Endothelial cell of umbilical vein (primary cell): Measurements from ENCODE around the gene SMC4. TPM values are rescaled to one million over a fixed set of nuclear protein-coding genes. Genes with fewer than 3 reads are reported as not detected.

ENCODE experiments used
- BruUV-seq: library from RNA; stranded (reverse); fragments of 400-500 nt; replicated peaks from 2 replicates; lab custom pipeline; 2021; lab: Mats Ljungman, UMichigan
- CTCF ChIA-PET: fragments of 300-600, 350-600 bp; sonication (Branson Sonifier 250); formaldehyde crosslinking; loops from one replicate; lab custom pipeline; 2021; ENCODE audit warnings: antibody characterized with exemption, inconsistent platforms; lab: Charles Lee
- POLR2A ChIA-PET: fragments of 300-600, 350-600 bp; sonication (Branson Sonifier 250); formaldehyde crosslinking; loops from one replicate; lab custom pipeline; 2021; ENCODE audit warnings: antibody characterized with exemption, inconsistent platforms; lab: Charles Lee
- DNase-seq: peaks from one replicate; pipeline ENCODE4 v3.0.0-alpha.2; 2011; ENCODE audit warnings: low read depth, low spot score
- FAIRE-seq: peaks from 2 replicates; lab custom pipeline; 2011; peaks lifted over from hg19 to GRCh38; lab: Jason Lieb, UNC
- H2AFZ ChIP-seq: 2 replicates; pipeline ENCODE4 v1.6.0; 2012; ENCODE audit warnings: low read depth, low read length, control low read depth, inconsistent platforms
- H3K27ac ChIP-seq: 2 replicates; pipeline ENCODE4 v1.5.1; 2011; ENCODE audit warnings: low read depth, mild to moderate bottlenecking, control low read depth, low read length, moderate library complexity; ENCODE audit not compliant: insufficient read depth
- H3K27me3 ChIP-seq, 2 experiments: 2 replicates each; pipeline versions ENCODE4 v1.6.0 to v1.6.1; 2011; ENCODE audit warnings: low read length in 2 of 2, mixed read lengths in 1 of 2; ENCODE audit not compliant: control insufficient read depth in 2 of 2, insufficient read depth in 2 of 2
- H3K36me3 ChIP-seq, 2 experiments: 2 replicates in 1 of 2; 3 replicates in 1 of 2; pipeline ENCODE4 v1.5.1; 2011; ENCODE audit warnings: low read length in 2 of 2, mild to moderate bottlenecking in 1 of 2, moderate library complexity in 1 of 2; ENCODE audit not compliant: control insufficient read depth in 2 of 2, insufficient read depth in 2 of 2; ENCODE audit errors: extremely low read depth in 1 of 2
- H3K4me1 ChIP-seq: 3 replicates; pipeline ENCODE4 v1.5.1; 2011; ENCODE audit warnings: mild to moderate bottlenecking, low read length; ENCODE audit not compliant: control insufficient read depth, insufficient read depth; ENCODE audit errors: extremely low read depth
- H3K4me2 ChIP-seq: 2 replicates; pipeline ENCODE4 v1.6.1; 2011; ENCODE audit warnings: low read length, control low read depth, mixed read lengths; ENCODE audit not compliant: insufficient read depth
- H3K4me3 ChIP-seq, 3 experiments: fragments of 200-600 bp in 1 of 3; sonication (generic), shearing (Covaris generic) in 1 of 3; replicated peaks in 1 of 3; 2 replicates each; pipeline ENCODE4 v1.5.1; 2011 to 2016; ENCODE audit warnings: control low read depth in 3 of 3, low read length in 3 of 3, mild to moderate bottlenecking in 2 of 3, inconsistent platforms in 1 of 3, low read depth in 1 of 3, moderate library complexity in 1 of 3; ENCODE audit not compliant: insufficient read depth in 1 of 3
- H3K79me2 ChIP-seq: 2 replicates; pipeline ENCODE4 v1.6.0; 2012; ENCODE audit warnings: low read length, inconsistent platforms; ENCODE audit not compliant: control insufficient read depth, insufficient read depth
- H3K9ac ChIP-seq: replicated peaks from 2 replicates; pipeline ENCODE3; 2011; ENCODE audit warnings: low read length, control low read depth; ENCODE audit not compliant: insufficient read depth; ENCODE audit errors: extremely low read depth
- H3K9me1 ChIP-seq: replicated peaks from 3 replicates; pipeline ENCODE4 v1.6.0; 2011; ENCODE audit warnings: mild to moderate bottlenecking, low read length; ENCODE audit not compliant: control insufficient read depth, insufficient read depth; ENCODE audit errors: extremely low read depth
- H3K9me3 ChIP-seq: replicated peaks from 2 replicates; pipeline ENCODE4 v1.5.1; 2012; ENCODE audit warnings: low read length, inconsistent platforms; ENCODE audit not compliant: control insufficient read depth, insufficient read depth
- H4K20me1 ChIP-seq: replicated peaks from 2 replicates; pipeline ENCODE3; 2011; ENCODE audit warnings: mild to moderate bottlenecking, low read length; ENCODE audit not compliant: control insufficient read depth, insufficient read depth; ENCODE audit errors: extremely low read depth
- EZH2 ChIP-seq: IDR thresholded peaks from 2 replicates; pipeline ENCODE4 v1.6.1; 2012; ENCODE audit warnings: borderline replicate concordance, low read depth, mild to moderate bottlenecking, moderate library complexity, low read length, inconsistent platforms; ENCODE audit not compliant: severe bottlenecking
- FOS ChIP-seq: IDR thresholded peaks from 2 replicates; pipeline ENCODE4 v1.6.1; 2011; ENCODE audit warnings: mild to moderate bottlenecking, low read length, moderate library complexity, borderline replicate concordance; ENCODE audit not compliant: insufficient read depth
- GATA2 ChIP-seq: IDR thresholded peaks from 2 replicates; pipeline ENCODE4 v1.7.0; 2011; ENCODE audit warnings: low read depth, mild to moderate bottlenecking, moderate library complexity, mixed read lengths, low read length; ENCODE audit not compliant: insufficient read length, insufficient read depth
- JUN ChIP-seq: IDR thresholded peaks from 2 replicates; pipeline ENCODE4 v1.6.1; 2011; ENCODE audit warnings: borderline replicate concordance, low read depth; ENCODE audit not compliant: insufficient read length, insufficient read depth
- MAX ChIP-seq: IDR thresholded peaks from 2 replicates; pipeline ENCODE4 v1.6.1; 2011; ENCODE audit not compliant: insufficient read depth, insufficient read length
- MYC ChIP-seq: IDR thresholded peaks from one replicate; pipeline ENCODE4 v1.6.1; 2011; ENCODE audit warnings: mild to moderate bottlenecking, low read depth, low read length
- POLR2A ChIP-seq: IDR thresholded peaks from 2 replicates; pipeline ENCODE4 v1.6.1; 2012; ENCODE audit warnings: low read depth, mild to moderate bottlenecking, control low read depth, low read length
- POLR2AphosphoS5 ChIP-seq: IDR thresholded peaks from 2 replicates; pipeline ENCODE4 v1.6.1; 2012; ENCODE audit warnings: low read depth, mild to moderate bottlenecking, control low read depth, low read length, moderate library complexity; ENCODE audit not compliant: insufficient read depth
- dilution Hi-C: fragments of 300-500 bp; cut with MboI; formaldehyde crosslinking; loops from one replicate; pipeline ENCODE4 v1.15.0; 2019; ENCODE audit warnings: low sequenced_read_pairs; ENCODE audit not compliant: extremely low pct_ligation_motif_present
- intact Hi-C: fragments of 100-400 bp; cut with micrococcal nuclease; formaldehyde crosslinking; loops from one replicate; pipeline ENCODE4 v1.10.0; 2022
- polyA plus RNA-seq, 4 experiments: library from polyadenylated mRNA; depleted of rRNA in 3 of 4; stranded (reverse) in 3 of 4; unstranded in 1 of 4; fragments of >200 nt; gene quantifications; 2 replicates each; pipeline versions ENCODE4 v1.2.1 to v1.2.3, GENCODE V29; 2011 to 2012; ENCODE audit warnings: missing spikeins in 1 of 4
- total RNA-seq: library from RNA; stranded (reverse); gene quantifications from 2 replicates; pipeline ENCODE4 v1.2.3, GENCODE V29; 2021
- TF ChIP-seq, protein P1 (sequence below), 2 donors: IDR thresholded peaks; 1 replicate in 1 of 2; 2 replicates in 1 of 2; pipeline ENCODE4 v1.5.1; 2011; ENCODE audit warnings: low read length in 2 of 2, mild to moderate bottlenecking in 2 of 2, moderate library complexity in 2 of 2, control low read depth in 1 of 2, inconsistent platforms in 1 of 2, low read depth in 1 of 2; ENCODE audit not compliant: insufficient read depth in 1 of 2; ENCODE audit errors: extremely low read depth in 1 of 2

Gene SMC4
- total and polyA plus RNA-seq, 2 donors (not counting 3 experiments of a cell fraction or from before 2014, with no cell fraction given): 32.1 to 153 TPM

GRCh38 chr3:160473978-160474377 is 74.5 kb downstream of the SMC4 start:
- FAIRE-seq (no peak), DNase-seq (no peak)
- intact Hi-C loops: no loop called here
- Histone ChIP-seq H3K4me3 (no peak overlapping the region), H3K36me3 (no peaks in the 10 kb centered on the region), H2AFZ (no peak overlapping the region), H3K4me2 (no peak overlapping the region), H3K27ac (no peak overlapping the region), H3K9ac (no peak overlapping the region), H3K79me2 (no peaks in the 10 kb centered on the region), H3K27me3 (peaks cover 24 to 27% of the 10 kb centered on the region in 2 experiments), H3K4me1 (no peaks in the 10 kb centered on the region), H3K9me1 (no peaks in the 10 kb centered on the region), H4K20me1 (no peaks in the 10 kb centered on the region), H3K9me3 (no peaks in the 10 kb centered on the region)
- ChIA-PET CTCF (interaction anchor here (1.2 kb wide), 1 partner anchor 9 kb away, joined by 3 read pairs; no protein-coding TSS in a partner anchor), POLR2A (no interaction called here)
- BruUV-seq: no TSS peak
- no peak for TF ChIP-seq EZH2
- no peak for TF ChIP-seq MYC
- TF ChIP-seq POLR2A: no peak
- TF ChIP-seq MAX: no peak
- no peak for TF ChIP-seq GATA2
- no peak for TF ChIP-seq FOS
- TF ChIP-seq, protein P1, sequence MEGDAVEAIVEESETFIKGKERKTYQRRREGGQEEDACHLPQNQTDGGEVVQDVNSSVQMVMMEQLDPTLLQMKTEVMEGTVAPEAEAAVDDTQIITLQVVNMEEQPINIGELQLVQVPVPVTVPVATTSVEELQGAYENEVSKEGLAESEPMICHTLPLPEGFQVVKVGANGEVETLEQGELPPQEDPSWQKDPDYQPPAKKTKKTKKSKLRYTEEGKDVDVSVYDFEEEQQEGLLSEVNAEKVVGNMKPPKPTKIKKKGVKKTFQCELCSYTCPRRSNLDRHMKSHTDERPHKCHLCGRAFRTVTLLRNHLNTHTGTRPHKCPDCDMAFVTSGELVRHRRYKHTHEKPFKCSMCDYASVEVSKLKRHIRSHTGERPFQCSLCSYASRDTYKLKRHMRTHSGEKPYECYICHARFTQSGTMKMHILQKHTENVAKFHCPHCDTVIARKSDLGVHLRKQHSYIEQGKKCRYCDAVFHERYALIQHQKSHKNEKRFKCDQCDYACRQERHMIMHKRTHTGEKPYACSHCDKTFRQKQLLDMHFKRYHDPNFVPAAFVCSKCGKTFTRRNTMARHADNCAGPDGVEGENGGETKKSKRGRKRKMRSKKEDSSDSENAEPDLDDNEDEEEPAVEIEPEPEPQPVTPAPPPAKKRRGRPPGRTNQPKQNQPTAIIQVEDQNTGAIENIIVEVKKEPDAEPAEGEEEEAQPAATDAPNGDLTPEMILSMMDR (IDR thresholded peaks at IDR 0.05; ENCODE audit: extremely low read depth in 1 of 2, insufficient read depth in 1 of 2, low read depth in 1 of 2, low read length in 2 of 2): no peak
- no peak for TF ChIP-seq POLR2AphosphoS5
- no peak for TF ChIP-seq JUN
- dilution Hi-C loops: no loop called here
